Measurements from ENCODE around the gene HARS1. TPM values are rescaled to one million over a fixed set of nuclear protein-coding genes. Genes with fewer than 3 reads are reported as not detected.

Gene HARS1
- total and polyA plus RNA-seq, 2 experiments from 2014 or later: 41.1 to 56.6 TPM

GRCh38 chr5:140631036-140631417 lies 60.1 kb downstream of the HARS1 start:
- Histone ChIP-seq H3K79me2 (no peaks in the 10 kb centered on the region), H2AFZ (no peak overlapping the region), H3K27me3 (no peaks in the 10 kb centered on the region), H3K27ac (no peak overlapping the region), H3K4me3 (no peak overlapping the region), H3K9me2 (replicated peaks; ENCODE audit: insufficient read depth) (no peaks in the 10 kb centered on the region), H3K4me2 (no peak overlapping the region), H3K9me3 (ENCODE audit: low read depth) (no peaks in the 10 kb centered on the region), H3K4me1 (ENCODE audit: insufficient read depth) (no peaks in the 10 kb centered on the region), H3K36me3 (replicated peaks; ENCODE audit: insufficient read depth, low read depth) (no peaks in the 10 kb centered on the region), H4K20me1 (ENCODE audit: insufficient read depth, poor library complexity, severe bottlenecking) (no peaks in the 10 kb centered on the region)
- TF ChIP-seq CTCF (IDR thresholded peaks at IDR 0.05; ENCODE audit: poor library complexity) (no peak), EZH2phosphoT487 (IDR thresholded peaks at IDR 0.05; ENCODE audit: low read depth, severe bottlenecking, unreplicated experiment) (no peak), EZH2 (IDR thresholded peaks at IDR 0.05; ENCODE audit: borderline replicate concordance) (no peak)
- 93% methylated on average over 4 of the region's 4 CpGs for WGBS (ENCODE audit: low lambda C conversion rate, missing lambda C conversion rate)
- no peak for DNase-seq (ENCODE audit: low spot score)

GRCh38 chr5:140630292-140631035 lies 60.7 kb downstream of the HARS1 start:
- TF ChIP-seq EZH2 (IDR thresholded peaks at IDR 0.05; ENCODE audit: borderline replicate concordance) (no peak), EZH2phosphoT487 (IDR thresholded peaks at IDR 0.05; ENCODE audit: low read depth, severe bottlenecking, unreplicated experiment) (no peak), CTCF (IDR thresholded peaks at IDR 0.05; ENCODE audit: poor library complexity) (no peak)
- H3K79me2 ChIP-seq: no peaks in the 10 kb centered on the region
- H3K27ac ChIP-seq: no peak overlapping the region
- H4K20me1 ChIP-seq (ENCODE audit: insufficient read depth, poor library complexity, severe bottlenecking): no peaks in the 10 kb centered on the region
- DNase-seq (ENCODE audit: low spot score): no peak
- H3K27me3 ChIP-seq: no peaks in the 10 kb centered on the region
- no peaks in the 10 kb centered on the region for H3K4me1 ChIP-seq (ENCODE audit: insufficient read depth)
- H3K4me3 ChIP-seq: no peak overlapping the region
- 62% methylated on average over 2 of the region's 2 CpGs for WGBS (ENCODE audit: low lambda C conversion rate, missing lambda C conversion rate)
- no peak overlapping the region for H3K4me2 ChIP-seq
- no peak overlapping the region for H2AFZ ChIP-seq
- no peaks in the 10 kb centered on the region for H3K9me3 ChIP-seq (ENCODE audit: low read depth)
- no peaks in the 10 kb centered on the region for H3K9me2 ChIP-seq (replicated peaks; ENCODE audit: insufficient read depth)
- no peaks in the 10 kb centered on the region for H3K36me3 ChIP-seq (replicated peaks; ENCODE audit: insufficient read depth, low read depth)

GRCh38 chr5:140628711-140629110 lies 62.5 kb downstream of the HARS1 start:
- no peak for DNase-seq (ENCODE audit: low spot score)
- WGBS (ENCODE audit: low lambda C conversion rate, missing lambda C conversion rate): 43% methylated on average over 1 of the region's 1 CpG
- Histone ChIP-seq H2AFZ (no peak overlapping the region), H3K79me2 (no peaks in the 10 kb centered on the region), H3K27me3 (no peaks in the 10 kb centered on the region), H3K9me3 (ENCODE audit: low read depth) (no peaks in the 10 kb centered on the region), H3K4me3 (no peak overlapping the region), H4K20me1 (ENCODE audit: insufficient read depth, poor library complexity, severe bottlenecking) (no peaks in the 10 kb centered on the region), H3K36me3 (replicated peaks; ENCODE audit: insufficient read depth, low read depth) (no peaks in the 10 kb centered on the region), H3K9me2 (replicated peaks; ENCODE audit: insufficient read depth) (no peaks in the 10 kb centered on the region), H3K4me1 (ENCODE audit: insufficient read depth) (no peaks in the 10 kb centered on the region), H3K27ac (no peak overlapping the region), H3K4me2 (no peak overlapping the region)
- TF ChIP-seq CTCF (IDR thresholded peaks at IDR 0.05; ENCODE audit: poor library complexity) (no peak), EZH2phosphoT487 (IDR thresholded peaks at IDR 0.05; ENCODE audit: low read depth, severe bottlenecking, unreplicated experiment) (no peak), EZH2 (IDR thresholded peaks at IDR 0.05; ENCODE audit: borderline replicate concordance) (no peak)
